ENCODE measurements around the gene RGSL1.

DNA sequence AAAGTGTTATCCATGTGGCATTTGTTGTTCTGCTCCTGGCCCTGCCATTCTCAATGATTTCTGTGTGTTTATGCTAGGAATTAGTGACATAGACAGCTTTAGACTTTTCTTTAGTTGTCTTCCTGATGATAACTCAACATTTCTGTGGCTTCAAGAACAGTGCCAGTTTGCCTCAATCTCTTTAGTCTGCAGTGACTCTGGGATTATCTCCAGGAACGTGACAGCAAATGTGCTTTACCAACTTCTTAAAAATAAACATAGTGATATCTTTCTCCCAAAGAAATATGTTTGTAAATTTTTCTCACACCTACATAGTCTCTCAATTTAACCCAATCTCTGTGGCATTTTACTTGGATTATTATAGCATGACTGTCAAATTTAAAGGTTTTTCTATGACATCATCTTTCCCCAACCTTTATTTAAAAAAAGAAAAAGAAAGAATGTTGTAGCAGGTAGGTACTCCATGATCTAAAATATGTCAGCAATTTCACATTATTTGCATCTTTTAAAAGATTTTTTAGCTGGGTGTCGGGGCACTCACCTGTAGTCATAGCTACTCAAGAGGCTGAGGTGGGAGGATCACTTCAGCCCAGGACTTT, 114.6 kb downstream of the RGSL1 start:
- TF ChIP-seq, protein P1, sequence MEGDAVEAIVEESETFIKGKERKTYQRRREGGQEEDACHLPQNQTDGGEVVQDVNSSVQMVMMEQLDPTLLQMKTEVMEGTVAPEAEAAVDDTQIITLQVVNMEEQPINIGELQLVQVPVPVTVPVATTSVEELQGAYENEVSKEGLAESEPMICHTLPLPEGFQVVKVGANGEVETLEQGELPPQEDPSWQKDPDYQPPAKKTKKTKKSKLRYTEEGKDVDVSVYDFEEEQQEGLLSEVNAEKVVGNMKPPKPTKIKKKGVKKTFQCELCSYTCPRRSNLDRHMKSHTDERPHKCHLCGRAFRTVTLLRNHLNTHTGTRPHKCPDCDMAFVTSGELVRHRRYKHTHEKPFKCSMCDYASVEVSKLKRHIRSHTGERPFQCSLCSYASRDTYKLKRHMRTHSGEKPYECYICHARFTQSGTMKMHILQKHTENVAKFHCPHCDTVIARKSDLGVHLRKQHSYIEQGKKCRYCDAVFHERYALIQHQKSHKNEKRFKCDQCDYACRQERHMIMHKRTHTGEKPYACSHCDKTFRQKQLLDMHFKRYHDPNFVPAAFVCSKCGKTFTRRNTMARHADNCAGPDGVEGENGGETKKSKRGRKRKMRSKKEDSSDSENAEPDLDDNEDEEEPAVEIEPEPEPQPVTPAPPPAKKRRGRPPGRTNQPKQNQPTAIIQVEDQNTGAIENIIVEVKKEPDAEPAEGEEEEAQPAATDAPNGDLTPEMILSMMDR (IDR thresholded peaks at IDR 0.05), result no peak
- TF ChIP-seq POLR2A (IDR thresholded peaks at IDR 0.05), result no peak

Measured in Peyer's patch (tissue), 4 donors.